ENCODE data around the gene PDE4D.
A peak's percentile ranks its signal among the peaks of the same experiment; 100 is the strongest.
"Not testable (repeated sequence)": the region's sequence is repeated elsewhere in the genome, so short reads cannot be mapped to it uniquely, and the experiment has no call there.

PDE4D gene

DNA sequence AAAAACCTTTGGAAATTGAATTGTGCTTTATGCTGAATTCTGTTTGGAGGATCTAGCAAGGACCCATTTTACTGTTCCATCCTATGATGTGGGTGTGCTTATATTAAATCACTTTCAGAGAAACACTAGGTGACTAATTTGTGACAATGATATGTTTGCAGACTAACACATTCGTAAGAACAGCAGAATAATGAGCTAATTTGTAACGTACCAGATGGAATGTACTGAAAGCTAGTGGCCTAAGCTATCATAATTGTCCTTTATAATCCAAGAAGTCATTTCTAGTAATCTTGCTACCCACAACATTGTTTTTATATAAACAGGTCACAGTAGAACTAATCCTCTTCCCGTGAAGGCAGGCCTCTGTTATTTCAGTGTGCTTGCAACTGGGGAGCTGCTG lies 292.5 kb downstream of the PDE4D start:
- no peak for DNase-seq

- DNase-seq: no peak
These were observed 293.4 kb downstream of the PDE4D start for GRCh38 chr5:59600153-59600552.

- DNase-seq: no peak
These were observed 293.8 kb downstream of the PDE4D start for GRCh38 chr5:59599729-59600128.

DNA sequence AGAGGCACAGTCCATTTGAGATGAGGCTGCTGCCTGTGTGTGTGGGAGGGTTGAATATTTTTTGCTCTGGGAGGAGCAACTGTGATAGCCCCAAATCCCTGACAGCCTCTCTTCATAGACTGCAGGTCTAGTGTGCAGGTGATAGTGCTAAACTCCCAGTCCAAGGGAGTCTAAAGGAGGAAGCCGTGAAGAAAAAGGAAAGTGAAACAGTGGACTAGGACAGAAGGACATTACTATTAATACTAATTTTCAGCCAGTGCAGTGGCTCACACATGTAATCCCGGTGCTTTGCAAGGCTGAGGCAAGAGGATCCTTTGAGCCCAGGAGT lies 295.0 kb downstream of the PDE4D start:
- DNase-seq: peak; percentile 69

GRCh38 chr5:59597690-59598546 lies 295.6 kb downstream of the PDE4D start:
- no peak for DNase-seq

- peak; percentile 10 for DNase-seq
These were observed 296.8 kb downstream of the PDE4D start for GRCh38 chr5:59596586-59597350.

GRCh38 chr5:59594118-59594517 lies 299.4 kb downstream of the PDE4D start:
- DNase-seq: not testable (repeated sequence)

- DNase-seq: peak; percentile 51
These were observed 300.0 kb downstream of the PDE4D start for GRCh38 chr5:59593439-59594007.

DNA sequence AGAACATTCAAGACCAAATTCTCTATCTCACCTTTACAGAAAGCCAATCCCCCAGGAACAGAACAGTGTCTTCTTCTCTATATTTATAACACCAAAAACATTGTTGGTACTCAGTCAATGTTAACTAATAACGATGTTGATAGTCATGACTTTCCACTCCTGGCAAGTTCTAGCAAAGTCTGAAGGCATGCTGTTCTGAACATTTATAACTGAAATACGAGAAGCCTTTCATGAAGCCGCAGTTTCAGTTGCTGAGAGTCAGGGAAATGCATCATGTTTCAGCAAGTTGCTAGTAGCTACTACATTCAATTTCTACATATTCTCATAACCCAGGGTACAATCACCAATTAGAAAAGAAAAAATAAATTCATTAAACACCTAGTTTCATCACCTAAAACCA lies 301.4 kb downstream of the PDE4D start:
- DNase-seq: peak; percentile 58

DNA sequence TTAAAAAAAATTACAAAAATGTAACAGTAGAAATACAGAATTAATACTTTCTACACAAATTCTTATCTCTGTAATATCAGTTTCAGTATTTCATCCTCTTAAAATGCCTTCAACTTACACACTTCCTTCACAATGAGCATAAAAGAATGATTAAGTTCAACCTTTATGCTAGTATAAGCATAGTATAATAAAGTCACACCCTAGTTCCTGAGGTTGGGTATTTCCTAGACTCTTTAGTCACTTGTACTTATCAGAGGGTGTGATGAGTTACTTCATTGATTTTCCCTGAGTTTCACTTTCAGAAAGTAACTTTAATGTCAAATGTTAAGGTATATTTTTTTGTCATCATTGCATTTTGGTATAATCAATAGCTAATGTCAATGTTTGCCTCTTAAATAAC lies 302.4 kb downstream of the PDE4D start:
- no peak for DNase-seq

DNA sequence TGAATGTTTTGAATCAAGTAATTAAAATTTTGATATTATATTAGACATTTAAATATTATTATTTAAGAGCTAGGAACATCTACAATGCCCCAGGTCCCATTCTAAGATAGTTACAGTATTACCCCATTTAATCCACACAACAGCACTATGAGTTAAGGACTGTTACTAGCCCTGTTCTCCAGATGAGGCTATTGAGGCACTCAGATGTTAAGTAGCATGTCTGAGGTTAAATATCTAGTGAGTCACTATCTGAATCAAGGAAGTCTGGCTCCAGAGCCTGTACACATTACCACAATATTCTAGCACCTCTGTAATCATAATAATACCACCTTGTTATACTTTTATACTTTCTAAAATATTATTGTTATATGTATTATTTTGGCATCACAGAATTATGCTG lies 304.6 kb downstream of the PDE4D start:
- DNase-seq: no peak

DNA sequence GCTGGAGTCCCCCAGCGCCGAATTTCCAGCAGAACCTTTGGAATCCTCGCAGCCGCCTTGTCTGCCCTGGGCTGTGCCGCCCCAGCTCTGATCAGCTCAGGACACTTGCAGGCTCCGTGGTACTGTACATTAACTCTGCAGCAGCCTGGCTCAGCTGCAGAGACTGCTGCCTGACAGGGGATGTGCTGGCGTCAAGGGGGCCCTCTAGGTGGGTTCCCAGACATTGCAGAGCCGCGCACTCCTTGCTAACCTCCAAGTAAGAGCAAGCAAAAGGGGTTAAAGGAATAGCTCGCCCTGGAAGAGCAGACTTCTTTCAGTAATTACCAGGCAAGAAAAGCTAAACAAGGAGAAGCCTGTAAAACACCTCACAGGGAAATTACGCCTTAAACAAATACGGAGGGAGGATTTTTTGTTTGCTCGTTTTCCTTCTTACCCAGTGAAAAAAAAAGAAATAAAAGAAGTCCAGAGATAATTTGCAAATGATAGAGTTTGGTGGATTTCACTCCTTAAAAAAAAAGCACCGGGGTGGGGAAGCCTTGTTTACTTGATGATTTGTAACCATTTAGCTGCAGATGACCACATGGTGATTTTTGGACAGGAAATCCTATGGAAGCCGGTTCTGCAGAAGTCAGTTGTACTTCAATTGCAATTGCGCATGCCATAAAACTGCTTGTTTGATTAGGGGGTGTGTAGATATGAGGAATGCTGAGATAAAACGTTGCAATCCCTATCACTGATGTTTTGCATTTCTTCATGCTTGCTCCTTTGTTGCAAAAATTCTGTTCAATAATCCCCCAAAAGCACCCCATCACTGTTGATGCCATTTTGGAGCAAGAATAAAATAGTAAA lies 305.8 kb downstream of the PDE4D start:
- no peak for DNase-seq

- DNase-seq: no peak
These were observed 306.7 kb downstream of the PDE4D start for GRCh38 chr5:59586841-59587240.

GRCh38 chr5:59584858-59585846 lies 308.4 kb downstream of the PDE4D start:
- peak; percentile 11 for DNase-seq

DNA sequence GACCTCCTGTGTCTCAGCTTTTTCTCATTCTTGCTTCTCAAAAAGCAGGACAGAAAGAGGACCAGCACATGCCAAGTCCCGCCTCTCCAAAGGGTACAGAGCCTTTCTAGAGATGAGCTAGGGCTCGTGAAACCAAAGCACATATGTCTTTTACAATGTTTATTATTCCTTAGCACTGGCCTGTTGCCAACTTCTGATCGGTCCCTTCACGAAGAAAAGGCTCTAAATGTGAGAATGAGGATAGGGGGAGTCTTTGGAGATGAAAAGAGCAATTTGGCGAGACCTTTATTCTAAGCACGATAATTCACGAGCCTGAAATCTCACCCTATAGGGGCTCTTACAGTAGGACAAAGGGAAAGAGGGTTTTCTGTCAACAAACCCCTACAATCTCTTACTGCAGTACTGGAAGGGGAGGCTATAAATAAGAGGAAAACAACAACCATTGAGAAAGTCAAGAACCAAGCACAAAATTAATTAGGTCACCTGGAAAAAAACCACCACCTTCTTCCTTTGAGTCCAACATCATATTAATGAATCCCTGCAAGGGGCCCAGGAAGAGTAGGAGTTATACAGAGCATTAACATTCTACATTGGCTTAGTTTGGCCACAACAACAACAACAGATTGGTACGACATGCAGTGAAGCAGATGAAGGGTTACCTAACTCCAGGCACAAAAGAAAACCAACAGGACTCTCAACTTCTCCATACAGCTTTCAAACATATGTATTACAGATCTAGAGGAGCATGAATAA lies 309.5 kb downstream of the PDE4D start:
- DNase-seq: no peak

GRCh38 chr5:59583151-59583809 lies 310.2 kb downstream of the PDE4D start:
- DNase-seq: no peak

- DNase-seq: no peak
These were observed 310.8 kb downstream of the PDE4D start for GRCh38 chr5:59582746-59583145.

- no peak for DNase-seq
These were observed 313.7 kb downstream of the PDE4D start for GRCh38 chr5:59579824-59580167.

- no peak for DNase-seq
These were observed 314.3 kb downstream of the PDE4D start for GRCh38 chr5:59579101-59579823.

GRCh38 chr5:59577485-59577884 lies 316.0 kb downstream of the PDE4D start:
- DNase-seq: no peak

Data from RPMI8226 (cell line).